ENCODE results near the gene SHMT2. TPM values are rescaled to one million over a fixed set of nuclear protein-coding genes. Genes with fewer than 3 reads are reported as not detected.

The SHMT2 gene
- total and polyA plus RNA-seq, 9 of the 15 experiments (the other 6 are each of a cell fraction or from before 2014, with no cell fraction given) = 46.1 to 319 (median 115) TPM

GRCh38 chr12:57280211-57281062 is 50.9 kb downstream of the SHMT2 start (continued):
- TF ChIP-seq REST (IDR thresholded peaks at IDR 0.05; ENCODE audit: borderline replicate concordance) (peak; percentile 26; the same call in 1 of the 2 replicates), REST (CRISPR knock-in tag; IDR thresholded peaks at IDR 0.05; ENCODE audit: low read depth) (no peak), MAZ (CRISPR knock-in tag; conservative IDR thresholded peaks at IDR 0.05 in 1 of 2, IDR thresholded peaks at IDR 0.05 in 1 of 2) (0 out of 4 replicates have a peak, but pooled peaks of 1 of the 2 experiments have one; percentile 21), ARID1B (IDR thresholded peaks at IDR 0.05) (peak; percentile 84), TFAP4 (CRISPR knock-in tag; IDR thresholded peaks at IDR 0.05; ENCODE audit: borderline replicate concordance) (peak; percentile 47; the same call in 1 of the 2 replicates), RNF2 (IDR thresholded peaks at IDR 0.05) (peak; percentile 70), DPF2 (IDR thresholded peaks at IDR 0.05) (peak; percentile 95), POLR2AphosphoS5 (IDR thresholded peaks at IDR 0.05; ENCODE audit: control insufficient read depth, insufficient read depth, low read depth, low read length) (peak; percentile 60; the same call in 1 of the 2 replicates), RCOR1 (IDR thresholded peaks at IDR 0.05; ENCODE audit: borderline replicate concordance in 1 of 2, low read depth in 2 of 2, low read length in 2 of 2) (peak in 1 of 2 experiments; percentile 56; a peak in 2 of 4 replicates), ZEB2 (IDR thresholded peaks at IDR 0.05) (peak; percentile 75), MEF2D (tag; conservative IDR thresholded peaks at IDR 0.05; ENCODE audit: low read depth) (0 out of 2 replicates have a peak, but pooled peaks have one; percentile 45), TBL1XR1 (IDR thresholded peaks at IDR 0.05; ENCODE audit: low read length in 2 of 2) (no peak), NR2C1 (IDR thresholded peaks at IDR 0.05) (no peak), NR2C1 (tag; IDR thresholded peaks at IDR 0.05) (peak; percentile 20; the same call in 1 of the 2 replicates)
- TF ChIP-seq, protein P1, sequence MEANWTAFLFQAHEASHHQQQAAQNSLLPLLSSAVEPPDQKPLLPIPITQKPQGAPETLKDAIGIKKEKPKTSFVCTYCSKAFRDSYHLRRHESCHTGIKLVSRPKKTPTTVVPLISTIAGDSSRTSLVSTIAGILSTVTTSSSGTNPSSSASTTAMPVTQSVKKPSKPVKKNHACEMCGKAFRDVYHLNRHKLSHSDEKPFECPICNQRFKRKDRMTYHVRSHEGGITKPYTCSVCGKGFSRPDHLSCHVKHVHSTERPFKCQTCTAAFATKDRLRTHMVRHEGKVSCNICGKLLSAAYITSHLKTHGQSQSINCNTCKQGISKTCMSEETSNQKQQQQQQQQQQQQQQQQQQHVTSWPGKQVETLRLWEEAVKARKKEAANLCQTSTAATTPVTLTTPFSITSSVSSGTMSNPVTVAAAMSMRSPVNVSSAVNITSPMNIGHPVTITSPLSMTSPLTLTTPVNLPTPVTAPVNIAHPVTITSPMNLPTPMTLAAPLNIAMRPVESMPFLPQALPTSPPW (CRISPR knock-in tag; IDR thresholded peaks at IDR 0.05) = peak; percentile 39
- TF ChIP-seq, protein P2, sequence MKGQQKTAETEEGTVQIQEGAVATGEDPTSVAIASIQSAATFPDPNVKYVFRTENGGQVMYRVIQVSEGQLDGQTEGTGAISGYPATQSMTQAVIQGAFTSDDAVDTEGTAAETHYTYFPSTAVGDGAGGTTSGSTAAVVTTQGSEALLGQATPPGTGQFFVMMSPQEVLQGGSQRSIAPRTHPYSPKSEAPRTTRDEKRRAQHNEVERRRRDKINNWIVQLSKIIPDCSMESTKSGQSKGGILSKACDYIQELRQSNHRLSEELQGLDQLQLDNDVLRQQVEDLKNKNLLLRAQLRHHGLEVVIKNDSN (CRISPR knock-in tag; IDR thresholded peaks at IDR 0.05) = peak; percentile 80

Data from K562 (cell line).